ENCODE results near the gene NECAB3.

Gene NECAB3

DNA sequence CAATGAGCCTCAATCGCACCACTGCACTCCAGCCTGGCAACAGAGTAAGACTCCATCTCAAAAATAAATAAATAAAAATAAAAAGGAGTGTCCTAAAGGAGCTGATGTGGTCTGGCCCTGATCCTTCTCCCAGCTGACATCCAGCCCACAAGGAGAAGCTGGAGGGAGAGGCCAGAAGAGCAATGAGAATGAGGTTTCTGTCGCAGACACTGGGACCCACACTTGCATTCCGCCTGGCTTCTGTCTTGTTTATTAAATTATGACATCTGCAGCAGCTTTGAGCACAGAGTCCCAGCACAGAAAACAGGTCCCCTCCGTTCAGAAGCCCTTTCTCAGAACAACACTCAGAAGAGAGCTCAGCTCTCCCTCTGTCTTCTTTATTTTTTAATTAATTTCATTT, 22.2 kb upstream of the NECAB3 start:
- DNase-seq (ENCODE audit: low read depth): no peak

DNA sequence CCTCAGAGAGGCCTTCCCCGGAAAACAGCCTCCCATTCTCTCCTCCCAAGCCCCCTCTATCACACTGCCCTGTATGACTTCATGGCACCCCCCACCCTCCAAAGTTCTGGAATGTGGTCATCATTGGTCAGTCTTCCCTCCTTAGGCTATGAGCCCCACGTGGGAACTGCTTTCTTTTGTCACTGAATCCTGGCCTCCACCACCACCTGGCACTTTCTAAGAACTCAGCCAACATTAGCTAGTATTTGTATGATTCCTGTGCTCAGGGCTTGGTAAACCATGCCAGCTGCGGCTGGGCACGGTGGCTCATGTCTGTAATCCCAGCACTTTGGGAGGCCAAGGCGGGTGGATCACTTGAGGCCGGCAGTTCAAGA, 20.4 kb upstream of the NECAB3 start:
- DNase-seq (ENCODE audit: low read depth): no peak

DNA sequence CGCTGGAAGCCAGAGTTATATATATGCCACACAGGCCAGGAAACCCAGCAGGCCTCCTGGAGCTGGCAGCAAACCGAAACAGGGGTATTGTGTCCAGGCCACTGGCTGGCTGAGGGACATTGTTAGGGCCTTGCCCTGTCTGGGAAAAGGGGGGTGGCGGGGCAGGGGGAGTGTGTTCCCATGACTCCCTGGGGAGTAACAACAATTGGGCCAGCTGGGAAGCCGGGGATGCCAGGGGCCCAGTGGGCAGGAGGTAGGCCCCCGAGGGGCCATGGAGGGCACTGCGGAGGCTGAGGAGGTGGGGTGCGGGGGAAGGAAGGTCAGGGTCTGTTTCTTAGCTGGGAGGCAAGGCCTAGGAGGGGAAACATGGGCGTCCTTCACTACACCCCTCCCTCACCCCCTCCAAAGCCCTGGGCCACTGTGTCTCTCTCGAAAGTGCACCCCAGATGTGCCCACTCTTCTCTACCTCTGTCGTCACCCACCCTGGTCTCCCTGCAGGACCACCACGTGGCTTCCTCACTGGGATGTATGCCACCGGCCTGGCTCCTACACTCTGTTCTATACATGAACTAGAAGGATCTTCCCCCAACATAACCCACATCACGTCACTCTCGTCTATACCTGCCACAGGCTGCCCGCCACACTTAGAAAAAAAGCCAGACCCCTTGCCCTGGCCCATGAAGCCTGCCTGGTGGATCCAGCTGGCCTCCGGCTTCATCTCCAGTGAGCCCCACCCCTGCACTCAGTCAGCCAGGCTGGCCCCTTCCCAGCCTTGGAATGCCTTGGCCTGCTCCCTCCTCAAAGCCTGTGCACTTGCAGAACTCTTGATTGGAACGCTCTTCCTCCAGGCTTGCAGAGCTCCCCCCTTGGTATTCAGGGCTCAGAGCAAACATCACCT, 19.8 kb upstream of the NECAB3 start:
- no peak for DNase-seq (ENCODE audit: low read depth)

DNA sequence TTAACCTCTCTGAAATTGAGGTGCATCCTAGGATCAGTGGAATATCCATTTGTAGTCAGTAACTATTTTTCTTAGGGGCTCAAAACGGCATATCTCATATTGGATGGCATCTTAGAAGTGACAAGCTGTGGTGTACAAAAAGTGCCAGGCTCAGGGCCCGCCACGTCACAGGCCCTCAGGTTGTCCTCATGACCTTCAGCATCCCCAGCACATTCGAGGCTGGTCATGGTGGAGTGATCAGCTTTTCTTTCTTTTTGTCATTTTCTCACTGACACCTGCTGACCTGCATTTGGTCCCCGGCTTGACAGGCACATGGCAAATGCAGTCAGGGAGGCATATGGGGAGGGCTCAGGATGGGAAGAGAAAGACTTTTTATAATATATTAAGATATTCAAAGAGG, 19.1 kb upstream of the NECAB3 start:
- no peak for DNase-seq (ENCODE audit: low read depth)

DNA sequence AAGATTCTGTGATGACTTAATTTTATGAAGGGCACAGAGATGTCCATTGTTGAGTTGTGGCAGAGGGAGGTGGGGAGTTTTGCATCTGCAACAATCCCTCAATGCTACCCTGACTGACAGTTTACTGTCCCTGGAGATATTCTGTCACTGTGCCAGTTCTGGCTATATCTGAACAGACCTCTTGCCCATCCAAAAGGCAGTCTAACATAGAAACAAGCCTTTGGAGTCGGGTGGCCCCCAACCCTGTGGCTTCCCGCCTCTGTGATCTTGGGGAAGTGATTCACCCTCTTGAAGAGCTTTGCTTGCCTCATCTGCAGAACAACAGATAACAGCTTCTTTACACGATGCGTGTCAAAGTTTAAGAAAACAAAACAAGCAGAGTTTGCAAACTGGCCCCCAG, 15.7 kb upstream of the NECAB3 start:
- DNase-seq (ENCODE audit: low read depth): no peak

DNA sequence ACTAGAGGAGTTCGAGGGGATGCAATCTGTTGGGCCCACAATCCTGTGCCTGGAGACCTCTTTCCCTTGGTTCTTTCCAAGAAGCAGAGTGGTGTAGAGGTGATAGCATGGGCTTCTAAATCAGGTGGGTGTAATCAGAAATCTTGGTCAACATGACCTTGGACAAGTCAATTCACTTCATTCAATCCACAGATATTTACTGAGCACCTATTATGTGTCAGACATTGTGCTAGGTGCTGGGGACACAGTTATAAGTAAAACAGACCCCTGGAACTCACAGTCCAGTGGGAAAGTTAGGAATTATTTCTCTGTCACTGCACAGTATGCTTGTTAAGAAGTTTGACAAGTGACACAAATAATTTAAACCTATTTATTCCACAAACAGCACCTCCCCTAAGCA, 15.3 kb upstream of the NECAB3 start:
- no peak for DNase-seq (ENCODE audit: low read depth)

DNA sequence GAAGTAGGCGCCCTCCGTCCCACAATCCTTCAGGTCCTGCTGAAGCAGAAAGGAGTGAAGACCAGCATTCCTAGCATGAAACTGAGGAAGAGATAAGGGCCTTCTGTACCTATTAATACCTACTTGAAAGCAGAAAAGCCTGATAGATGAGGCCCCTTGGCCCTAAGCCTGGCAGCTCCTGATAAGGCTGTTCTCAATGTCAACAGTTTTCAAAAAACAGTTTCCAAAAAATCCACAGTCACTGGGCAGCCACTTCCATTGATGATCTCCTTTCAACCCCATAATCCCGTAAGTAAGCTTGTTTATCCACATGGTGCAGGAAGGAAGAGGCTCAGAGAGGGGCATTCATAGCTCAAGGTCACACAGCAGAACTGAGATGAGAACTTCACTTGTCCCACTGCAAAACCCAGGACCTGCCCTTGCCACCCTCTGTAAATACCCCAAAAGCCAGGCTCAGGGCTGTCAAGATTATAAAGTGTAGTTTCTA, 14.8 kb upstream of the NECAB3 start:
- DNase-seq (ENCODE audit: low read depth): no peak

DNA sequence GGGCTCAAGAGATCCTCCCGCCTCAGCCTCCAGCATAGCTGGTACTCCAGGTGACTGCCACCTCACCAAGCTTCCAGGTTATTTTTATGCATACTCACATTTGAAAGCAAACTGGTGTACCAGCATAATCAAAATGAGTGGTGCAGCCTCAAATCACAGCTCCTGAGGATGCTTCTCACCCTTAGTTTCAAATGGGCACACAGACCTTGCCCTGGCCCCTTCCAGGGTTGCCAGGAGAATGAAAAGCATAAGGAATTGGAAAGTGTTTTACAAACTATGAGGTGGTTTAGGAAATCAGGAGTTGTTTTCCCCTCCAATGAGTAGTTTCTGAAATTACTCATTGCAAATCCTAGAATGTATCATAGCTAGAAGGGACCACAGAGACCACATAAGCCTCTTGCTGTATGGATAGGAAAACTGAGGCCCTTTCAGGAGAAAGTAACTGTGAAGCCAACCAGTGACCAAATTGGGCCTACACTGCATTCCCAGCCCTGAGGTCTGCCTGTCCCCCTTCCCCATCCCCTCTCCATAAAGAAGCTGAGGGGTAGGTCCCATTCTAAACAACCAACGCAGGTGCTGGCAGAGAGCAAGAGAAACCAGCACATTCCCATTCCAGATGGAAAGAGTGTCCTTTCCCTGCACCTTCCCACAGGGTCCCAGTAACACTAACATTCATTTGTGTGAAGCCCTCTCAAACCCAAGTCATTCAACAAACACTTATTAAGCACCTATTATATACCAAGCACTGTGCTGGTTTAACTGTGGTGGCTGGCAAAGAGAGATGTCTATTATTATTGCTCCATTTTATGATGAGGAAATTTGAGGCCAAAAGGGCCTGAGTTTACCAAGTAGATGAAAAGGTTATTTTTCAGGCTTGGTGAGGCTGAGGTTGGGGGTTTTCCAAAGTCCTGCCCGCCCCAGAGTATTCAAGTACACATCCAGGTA, 14.0 kb upstream of the NECAB3 start:
- DNase-seq (ENCODE audit: low read depth): no peak

DNA sequence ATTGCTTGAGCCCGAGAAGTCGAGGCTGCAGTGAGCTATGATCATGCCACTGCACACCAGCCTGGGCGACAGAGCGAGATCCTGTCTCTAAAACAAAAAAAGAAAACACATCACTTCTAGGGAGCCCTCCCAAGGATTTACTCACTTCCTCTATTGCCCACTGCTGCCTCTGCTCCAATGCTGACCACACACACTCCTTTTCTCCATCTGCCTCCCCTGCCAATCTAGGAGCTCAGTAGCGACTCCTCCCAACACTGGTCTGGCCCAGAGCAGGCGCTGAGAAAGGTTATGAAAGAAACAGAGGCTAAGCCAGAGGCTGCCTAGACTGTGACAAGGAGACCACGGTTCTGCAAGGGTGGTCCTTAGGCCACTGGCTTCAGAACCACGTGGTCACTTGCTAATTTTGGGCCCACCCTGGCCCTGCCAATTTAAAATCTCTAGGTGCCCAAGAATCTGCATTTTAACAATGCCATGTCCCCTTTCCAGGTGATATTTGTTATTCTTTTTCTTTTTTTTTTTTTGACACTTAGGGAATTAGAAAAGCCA, 13.2 kb upstream of the NECAB3 start:
- DNase-seq (ENCODE audit: low read depth): no peak

DNA sequence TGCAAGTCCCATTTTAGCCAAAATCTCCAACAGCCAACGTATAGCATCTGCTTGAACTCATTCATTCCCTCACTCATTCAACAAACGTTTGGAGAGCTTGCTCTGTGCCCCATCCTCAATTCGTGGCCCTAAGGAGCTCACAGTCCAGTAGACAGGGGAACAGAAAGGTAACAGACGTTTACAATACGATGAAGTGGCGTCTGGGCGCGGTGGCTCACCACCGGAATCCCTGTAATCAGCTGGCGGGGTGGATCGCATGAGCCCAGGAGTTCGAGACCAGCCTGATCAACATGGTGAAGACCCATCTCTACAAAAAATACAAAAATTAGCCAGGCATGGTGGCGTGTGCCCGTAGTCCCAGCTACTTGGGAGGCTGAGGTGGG, 12.7 kb upstream of the NECAB3 start:
- no peak for DNase-seq (ENCODE audit: low read depth)

DNA sequence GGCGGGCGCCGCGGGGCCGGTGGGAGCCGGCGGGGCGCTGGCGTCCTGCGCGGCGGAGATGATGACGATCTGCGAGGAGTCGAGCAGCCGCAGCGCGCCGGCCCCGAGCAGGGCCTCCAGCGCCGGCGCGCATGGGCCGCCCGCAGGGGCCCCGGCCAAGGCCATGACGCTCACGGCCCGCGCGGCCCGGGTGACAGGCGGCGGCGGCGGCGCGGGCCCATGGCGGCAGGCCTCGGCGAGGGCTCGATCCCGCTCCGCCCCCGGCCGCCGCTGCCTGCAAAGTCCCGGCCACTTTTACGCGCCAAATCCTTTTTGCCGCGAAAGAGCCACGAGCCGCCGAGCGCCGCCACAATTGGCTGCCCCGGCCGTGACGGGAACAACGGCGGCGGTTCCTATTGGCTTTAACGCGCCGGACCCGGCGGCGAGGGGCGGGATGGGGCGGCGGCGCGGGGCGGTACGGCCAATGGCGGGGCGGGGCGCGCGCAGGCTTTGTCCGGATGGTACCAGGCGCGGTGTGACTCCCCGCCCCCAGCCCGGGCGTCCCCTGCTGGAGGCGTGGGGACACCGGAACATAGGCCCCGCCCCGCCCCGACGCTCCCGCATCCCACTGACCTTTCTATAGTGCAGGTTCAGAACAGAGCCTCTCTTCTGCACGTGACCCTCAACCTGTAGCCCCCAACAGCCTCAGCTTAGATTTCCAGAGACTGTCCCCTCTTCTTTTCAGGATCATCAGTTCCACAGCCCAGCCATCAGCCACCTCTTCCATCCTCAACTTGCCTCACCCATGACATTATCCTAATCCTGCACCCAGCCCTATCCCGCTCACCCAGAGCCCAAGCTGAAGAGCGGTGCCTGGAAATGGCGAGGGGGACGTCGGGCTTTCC, 12.1 kb upstream of the NECAB3 start, which contains the start of gene E2F1:
TSS of gene E2F1 (minus strand) at position 286 of the 884 bp plus-strand sequence. CDS start at position 165, 121 bp downstream.
- DNase-seq (ENCODE audit: low read depth): no peak

DNA sequence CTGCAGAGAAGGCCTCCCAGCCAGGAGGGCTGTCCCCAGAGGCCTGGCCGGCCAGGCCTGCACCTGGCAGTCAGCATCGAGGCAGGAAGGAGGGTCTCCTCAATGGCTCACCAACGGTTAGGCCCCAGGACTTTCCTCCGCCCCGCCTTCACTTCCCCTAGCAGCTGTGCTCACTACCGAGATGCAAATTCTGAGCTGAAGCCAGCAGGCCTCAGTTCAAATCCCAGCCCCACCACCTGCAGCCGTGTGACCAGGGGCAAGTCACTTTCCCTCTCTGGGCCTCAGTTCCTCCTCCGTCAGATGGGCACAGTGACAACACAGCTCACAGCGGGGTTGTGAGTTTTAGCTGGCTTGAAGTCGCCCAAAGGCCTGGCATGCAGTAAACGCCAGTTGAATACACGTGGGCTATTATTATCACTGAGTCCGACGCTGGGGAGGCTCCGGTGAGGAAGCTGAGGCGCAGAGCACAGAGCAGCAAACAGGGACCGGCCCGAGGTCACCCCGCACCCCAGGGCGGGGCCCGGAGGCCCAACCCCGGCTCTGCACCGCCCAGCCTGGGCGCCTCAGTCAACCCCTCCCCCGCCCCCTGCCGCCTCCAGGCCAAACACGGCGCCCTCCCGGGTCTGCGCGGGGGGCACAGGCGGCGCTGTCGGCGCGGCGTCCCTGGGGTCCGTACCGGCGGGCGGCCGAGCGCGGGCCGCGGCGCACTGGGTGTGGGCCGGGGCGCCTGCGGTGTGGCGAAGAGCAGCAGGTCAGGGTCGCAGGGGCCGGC, 11.3 kb upstream of the NECAB3 start:
- no peak for DNase-seq (ENCODE audit: low read depth)

DNA sequence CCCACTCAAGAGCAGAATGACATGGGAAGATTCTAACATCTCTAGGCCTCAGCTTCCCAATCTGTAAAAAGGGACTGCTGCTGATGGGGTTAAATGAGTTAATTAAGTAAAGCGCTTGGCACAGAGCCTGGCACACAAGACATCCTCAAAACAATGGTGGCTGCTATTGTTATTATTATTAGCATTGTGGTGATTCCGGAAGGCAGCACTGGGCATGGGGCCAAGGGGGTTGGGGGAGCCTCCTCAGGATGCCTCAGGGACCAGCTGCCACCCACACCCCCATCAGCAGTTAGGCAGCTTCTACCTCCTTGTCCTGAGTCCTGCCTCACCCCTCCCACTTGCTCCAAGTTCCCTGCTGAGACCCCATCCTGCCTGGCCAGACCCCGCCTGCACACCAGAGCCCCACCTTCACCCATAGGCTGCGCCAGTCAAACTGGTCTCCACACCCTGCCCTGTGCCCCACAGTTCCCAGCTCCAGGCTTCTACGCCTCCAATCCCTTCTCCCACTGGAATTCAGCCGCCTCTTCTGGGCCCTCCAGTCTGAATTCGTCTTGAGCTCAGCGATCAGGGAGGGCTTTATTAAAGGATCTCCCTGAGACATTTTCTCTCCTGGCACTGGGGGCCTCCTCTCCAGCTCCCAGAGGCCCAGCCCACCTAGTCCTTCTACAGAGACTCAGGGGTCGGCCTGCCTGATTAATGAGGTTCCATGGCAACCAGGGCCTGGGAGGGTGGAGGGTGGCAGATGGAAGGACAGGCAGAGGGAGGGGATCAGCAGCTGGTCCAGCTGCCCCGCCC, 10.5 kb upstream of the NECAB3 start:
- DNase-seq (ENCODE audit: low read depth): no peak

DNA sequence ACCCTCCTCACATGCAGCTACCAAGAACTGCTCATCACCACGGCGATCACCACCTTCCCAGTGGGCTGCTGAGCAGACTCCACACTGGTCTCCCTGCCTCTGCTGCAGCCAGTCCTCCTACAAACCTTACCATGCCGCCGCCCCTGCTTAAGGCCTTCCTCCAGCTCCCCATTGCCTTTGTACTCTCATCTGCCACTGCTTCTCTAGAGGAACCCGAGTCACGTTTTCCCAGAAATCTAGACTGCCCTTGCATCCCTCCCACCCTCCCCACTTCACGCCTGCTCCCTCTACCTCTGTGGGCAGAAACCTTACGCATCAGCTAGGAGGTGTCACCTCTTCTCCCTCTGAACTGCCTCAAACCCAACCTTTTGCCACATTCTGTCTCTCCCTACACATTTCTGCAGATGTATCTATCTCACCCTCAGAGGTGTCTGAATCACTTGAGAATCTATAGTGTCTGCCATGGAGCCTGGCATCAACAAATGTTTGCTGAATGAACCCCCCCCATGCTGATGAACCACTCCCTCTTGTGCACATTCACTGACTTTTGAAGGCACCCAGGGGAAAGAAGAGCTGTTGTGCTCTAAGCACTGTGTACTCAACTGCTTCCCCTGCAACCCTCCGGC, 7.6 kb upstream of the NECAB3 start:
- DNase-seq (ENCODE audit: low read depth): no peak

DNA sequence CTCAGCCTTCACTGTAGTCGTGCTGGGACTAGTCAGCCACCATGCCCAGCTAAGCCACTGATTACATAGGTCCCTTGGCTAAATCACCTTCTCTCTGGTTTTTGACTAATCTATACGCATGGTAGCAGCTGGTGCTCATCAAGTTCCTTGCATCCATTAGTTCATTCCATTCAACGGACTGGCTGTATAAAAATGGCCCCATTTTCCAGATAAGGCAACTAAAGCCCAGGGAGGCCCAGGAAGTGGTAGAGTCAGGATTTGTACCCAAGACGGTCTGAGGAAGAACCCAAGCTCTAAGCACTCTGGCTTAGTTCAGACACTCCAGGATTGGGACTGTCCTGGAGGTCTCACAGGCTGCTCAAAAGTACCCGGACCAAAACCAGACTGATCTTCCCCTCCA, 7.1 kb upstream of the NECAB3 start:
- no peak for DNase-seq (ENCODE audit: low read depth)

DNA sequence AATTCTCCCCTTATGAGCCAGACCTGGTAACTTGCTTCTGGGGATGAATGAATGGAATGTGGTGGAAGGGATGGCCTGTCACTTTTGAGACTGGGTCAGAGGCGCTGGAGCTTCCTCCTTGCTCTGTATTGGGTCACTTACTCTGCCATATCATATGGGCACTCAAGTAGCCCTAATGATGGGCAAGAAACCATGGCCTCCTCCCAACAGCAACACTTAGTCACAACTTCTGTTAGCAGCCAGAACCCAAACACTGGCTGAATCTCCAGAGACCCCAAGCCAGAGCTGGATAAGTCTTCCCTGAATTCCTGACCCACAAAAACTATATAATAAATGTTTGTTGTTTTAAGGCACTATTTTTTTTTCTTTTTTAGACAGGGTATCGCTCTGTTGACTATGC, 6.5 kb upstream of the NECAB3 start:
- no peak for DNase-seq (ENCODE audit: low read depth)

DNA sequence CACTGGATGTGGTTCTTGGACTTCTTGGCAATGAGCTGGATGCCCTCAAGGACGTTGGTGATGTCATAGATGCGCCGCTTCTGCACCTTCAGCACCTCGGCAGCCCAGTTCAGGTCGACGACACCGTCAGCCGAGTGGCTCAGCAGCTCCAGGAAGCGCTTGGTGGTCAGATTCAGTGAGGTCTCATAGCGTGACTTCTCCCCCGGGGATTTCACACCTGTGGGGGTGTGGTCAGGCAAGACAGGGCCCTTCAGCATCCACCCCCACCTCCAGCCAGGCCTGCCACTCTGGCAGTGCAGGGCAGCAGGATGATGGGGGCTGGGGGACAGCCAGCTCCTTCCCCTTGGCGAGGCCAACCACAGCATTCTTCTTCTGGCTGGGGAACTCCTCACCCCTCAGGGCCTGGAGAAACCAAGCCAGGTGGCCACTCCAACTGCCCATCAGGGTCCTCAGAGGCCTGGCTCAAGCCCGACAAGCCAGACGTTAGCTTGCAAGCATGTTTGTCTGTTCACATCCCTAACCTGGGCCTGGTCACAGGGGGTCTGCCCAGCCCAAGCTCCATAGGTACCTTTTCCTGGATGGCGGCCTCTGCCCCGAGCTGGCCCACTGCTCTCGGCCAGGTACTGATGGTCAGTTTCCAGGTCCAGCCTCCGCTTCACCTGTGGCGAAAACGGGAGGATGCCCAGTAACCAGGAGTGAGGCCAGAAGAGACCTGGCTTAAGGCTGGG, 5.7 kb upstream of the NECAB3 start:
- no peak for DNase-seq (ENCODE audit: low read depth)

DNA sequence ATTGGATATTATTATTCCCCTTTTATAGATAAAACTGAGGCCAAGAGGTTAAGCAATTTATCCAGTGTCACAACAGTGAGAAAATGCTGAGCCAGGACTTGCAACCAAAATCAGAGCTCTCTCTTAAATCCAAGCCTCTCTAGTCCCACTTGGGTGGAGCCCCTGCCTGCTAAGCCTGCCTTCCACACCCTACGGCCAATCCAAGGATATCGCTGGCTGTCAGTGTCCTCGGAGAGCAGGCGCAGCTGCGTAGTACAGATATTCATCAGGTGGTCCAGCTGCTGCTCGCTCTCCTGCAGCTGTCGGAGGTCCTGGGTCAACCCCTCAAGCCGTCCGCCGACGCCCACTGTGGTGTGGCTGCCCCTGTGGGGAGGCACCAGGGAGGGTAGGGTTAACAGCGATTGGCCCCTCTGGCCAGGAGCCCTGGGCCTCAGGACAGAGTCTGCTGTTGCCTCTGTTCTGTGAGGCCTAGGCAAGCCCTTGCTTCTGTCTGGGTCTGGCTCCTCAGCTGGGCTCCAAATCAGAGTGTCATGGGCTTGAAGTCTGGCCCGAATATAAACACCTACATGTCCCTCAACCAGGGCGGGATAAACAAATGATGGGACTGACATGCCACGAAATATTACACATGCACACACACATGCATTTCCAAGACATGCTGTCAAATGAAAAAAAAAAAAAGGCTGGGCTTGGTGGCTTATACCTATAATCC, 3.9 kb upstream of the NECAB3 start:
- no peak for DNase-seq (ENCODE audit: low read depth)
